ENCODE results near the gene HPS3. TPM values are rescaled to one million over a fixed set of nuclear protein-coding genes. Genes with fewer than 3 reads are reported as not detected.
"Not testable (repeated sequence)": the region's sequence is repeated elsewhere in the genome, so short reads cannot be mapped to it uniquely, and the experiment has no call there.

The HPS3 gene
- total RNA-seq, 4 donors from 2014 or later = 3.1 to 5.5 (median 4.4) TPM

DNA sequence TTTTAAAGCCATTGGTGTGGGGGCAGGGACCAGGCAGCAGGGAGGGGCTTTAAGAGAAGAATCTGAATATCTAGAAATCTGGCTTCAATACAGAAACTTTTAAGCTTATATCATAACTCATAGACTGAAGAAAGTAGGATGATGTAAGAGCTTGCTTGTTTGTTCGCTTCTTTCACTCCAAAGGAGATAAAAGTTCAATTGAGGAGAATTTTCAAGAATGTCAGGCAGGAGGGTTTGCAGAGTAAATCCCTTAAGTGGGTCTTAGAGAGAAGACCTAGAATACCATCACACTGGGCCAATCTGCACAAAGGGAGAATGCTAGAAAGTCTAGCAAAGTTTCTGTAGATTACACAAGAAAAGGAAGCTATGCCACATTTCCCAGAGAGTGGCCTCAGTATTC lies 39.0 kb upstream of the HPS3 start:
- Histone ChIP-seq H3K36me3 (no peaks in the 10 kb centered on the region), H3K4me3 (no peak overlapping the region), H3K9me3 (no peaks in the 10 kb centered on the region), H3K27me3 (no peaks in the 10 kb centered on the region), H3K4me1 (peaks cover 2 to 4% of the 10 kb centered on the region in 2 donors), H3K27ac (no peak overlapping the region)
- DNase-seq (no peak), ATAC-seq (no peak)
- no peak for TF ChIP-seq CTCF (IDR thresholded peaks at IDR 0.05 in 4 of 5, conservative IDR thresholded peaks at IDR 0.05 in 1 of 5)
- no peak for TF ChIP-seq POLR2A (IDR thresholded peaks at IDR 0.05)
- intact Hi-C loops (cut with DNase I; ENCODE audit: low total_unique reads) = no loop called here
- in situ Hi-C loops (cut with MboI; ENCODE audit: low sequenced_read_pairs in 4 of 4) = no loop called here

GRCh38 chr3:149090907-149091306 lies 38.5 kb upstream of the HPS3 start:
- in situ Hi-C loops (cut with MboI; ENCODE audit: low sequenced_read_pairs in 4 of 4) = no loop called here
- no peaks in the 10 kb centered on the region for H3K27me3 ChIP-seq

GRCh38 chr3:149091983-149092382 lies 37.5 kb upstream of the HPS3 start:
- in situ Hi-C loops (cut with MboI; ENCODE audit: low sequenced_read_pairs in 4 of 4) = no loop called here
- Histone ChIP-seq H3K9me3 (no peaks in the 10 kb centered on the region), H3K4me1 (no peaks in the 10 kb centered on the region), H3K36me3 (no peaks in the 10 kb centered on the region), H3K27ac (no peak overlapping the region), H3K4me3 (no peak overlapping the region), H3K27me3 (no peaks in the 10 kb centered on the region)
- no peak for DNase-seq
- TF ChIP-seq POLR2A (IDR thresholded peaks at IDR 0.05) (no peak), CTCF (IDR thresholded peaks at IDR 0.05 in 4 of 5, conservative IDR thresholded peaks at IDR 0.05 in 1 of 5) (no peak)
- ATAC-seq = no peak
- intact Hi-C loops (cut with DNase I; ENCODE audit: low total_unique reads) = no loop called here

More at GRCh38 chr3:149090907-149091306, 38.5 kb upstream of the HPS3 start:
- intact Hi-C loops (cut with DNase I; ENCODE audit: low total_unique reads) = no loop called here
- no peaks in the 10 kb centered on the region for H3K4me1 ChIP-seq
- TF ChIP-seq POLR2A (IDR thresholded peaks at IDR 0.05) (no peak), CTCF (IDR thresholded peaks at IDR 0.05 in 4 of 5, conservative IDR thresholded peaks at IDR 0.05 in 1 of 5) (no peak)
- no peak overlapping the region for H3K4me3 ChIP-seq
- no peak for ATAC-seq
- no peak for DNase-seq
- no peaks in the 10 kb centered on the region for H3K9me3 ChIP-seq
- H3K36me3 ChIP-seq = no peaks in the 10 kb centered on the region
- H3K27ac ChIP-seq = no peak overlapping the region

GRCh38 chr3:149095487-149095886 lies 34.0 kb upstream of the HPS3 start:
- H3K36me3 ChIP-seq = no peaks in the 10 kb centered on the region
- no peak overlapping the region for H3K4me3 ChIP-seq
- H3K9me3 ChIP-seq = no peaks in the 10 kb centered on the region
- no peak overlapping the region for H3K27ac ChIP-seq
- ATAC-seq = no peak
- intact Hi-C loops (cut with DNase I; ENCODE audit: low total_unique reads) (no loop called here), in situ Hi-C loops (cut with MboI; ENCODE audit: low sequenced_read_pairs in 4 of 4) (no loop called here)
- H3K27me3 ChIP-seq = no peaks in the 10 kb centered on the region
- no peaks in the 10 kb centered on the region for H3K4me1 ChIP-seq
- DNase-seq = no peak
- TF ChIP-seq POLR2A (IDR thresholded peaks at IDR 0.05) = no peak
- no peak for TF ChIP-seq CTCF (IDR thresholded peaks at IDR 0.05 in 4 of 5, conservative IDR thresholded peaks at IDR 0.05 in 1 of 5)

- H3K4me1 ChIP-seq; ATAC-seq; in situ Hi-C loops (cut with MboI; ENCODE audit: low sequenced_read_pairs in 4 of 4); H3K27ac ChIP-seq; intact Hi-C loops (cut with DNase I; ENCODE audit: low total_unique reads); H3K36me3 ChIP-seq; H3K27me3 ChIP-seq; H3K9me3 ChIP-seq; DNase-seq; H3K4me3 ChIP-seq: not testable (repeated sequence)
These were observed 31.5 kb upstream of the HPS3 start for GRCh38 chr3:149097987-149098386.
